MM.1S (cell line): ENCODE measurements around the gene MTSS2.

ENCODE experiments used
- DNase-seq: peaks from one replicate; pipeline ENCODE4 v3.0.0-alpha.2; 2015
- H2AFZ ChIP-seq: fragments of 300-600 bp; sonication (generic); 2 replicates; pipeline ENCODE4 v1.6.0; 2016; ENCODE audit warnings: antibody characterized with exemption, low read length
- H3F3A ChIP-seq: fragments of 300-600 bp; sonication (generic); 2 replicates; pipeline ENCODE4 v1.6.1; 2016; ENCODE audit warnings: mild to moderate bottlenecking, antibody characterized with exemption, low read length, moderate library complexity, mixed read lengths; ENCODE audit not compliant: insufficient read depth
- H3K27ac ChIP-seq: fragments of 300-600 bp; sonication (generic); 2 replicates; pipeline ENCODE4 v1.5.1; 2016; ENCODE audit warnings: mild to moderate bottlenecking, low read length
- H3K27me3 ChIP-seq: fragments of 300-600 bp; sonication (generic); replicated peaks from 2 replicates; pipeline ENCODE4 v1.6.0; 2016; ENCODE audit warnings: low read length; ENCODE audit not compliant: insufficient read depth
- H3K36me3 ChIP-seq: fragments of 300-600 bp; sonication (generic); replicated peaks from 2 replicates; pipeline ENCODE4 v1.6.1; 2016; ENCODE audit warnings: mild to moderate bottlenecking, low read length, mixed read lengths; ENCODE audit not compliant: insufficient read depth
- H3K4me1 ChIP-seq: fragments of 300-600 bp; sonication (generic); 2 replicates; pipeline ENCODE4 v1.6.1; 2016; ENCODE audit warnings: low read length, mixed read lengths
- H3K4me2 ChIP-seq: fragments of 300-600 bp; sonication (generic); 2 replicates; pipeline ENCODE4 v1.6.0; 2016; ENCODE audit warnings: low read depth, low read length
- H3K4me3 ChIP-seq: fragments of 300-600 bp; sonication (generic); 2 replicates; pipeline ENCODE4 v1.5.1; 2016; ENCODE audit warnings: low read length, mixed read lengths
- H3K79me2 ChIP-seq: fragments of 300-600 bp; sonication (generic); 2 replicates; pipeline ENCODE4 v1.6.1; 2016; ENCODE audit warnings: mixed run types, low read length, mixed read lengths
- H3K9ac ChIP-seq: fragments of 300-600 bp; sonication (generic); 2 replicates; pipeline ENCODE4 v1.6.1; 2016; ENCODE audit warnings: low read length, mixed read lengths
- H3K9me2 ChIP-seq: fragments of 300-600 bp; sonication (generic); replicated peaks from 2 replicates; pipeline ENCODE4 v1.6.1; 2016; ENCODE audit warnings: mild to moderate bottlenecking, low read length, mixed read lengths; ENCODE audit not compliant: insufficient read depth
- H3K9me3 ChIP-seq: fragments of 300-600 bp; sonication (generic); replicated peaks from 2 replicates; pipeline ENCODE4 v1.6.1; 2016; ENCODE audit warnings: mild to moderate bottlenecking, low read length, mixed read lengths; ENCODE audit not compliant: insufficient read depth
- H4K20me1 ChIP-seq: fragments of 300-600 bp; sonication (generic); 2 replicates; pipeline ENCODE4 v1.6.1; 2016; ENCODE audit warnings: mild to moderate bottlenecking, low read length, moderate library complexity, mixed read lengths; ENCODE audit not compliant: insufficient read depth
- EZH2 ChIP-seq: fragments of 300-600 bp; sonication (generic); optimal IDR thresholded peaks from 2 replicates; pipeline ENCODE3; 2017; ENCODE audit warnings: low read depth, mild to moderate bottlenecking, antibody characterized with exemption, low read length, mixed read lengths
- EZH2phosphoT487 ChIP-seq: fragments of 300-600 bp; sonication (generic); IDR thresholded peaks from 2 replicates; pipeline ENCODE4 v1.6.1; 2018; ENCODE audit warnings: antibody characterized with exemption, low read length
- TF ChIP-seq, protein P1 (sequence below): fragments of 300-600 bp; sonication (generic); IDR thresholded peaks from 2 replicates; pipeline ENCODE4 v1.5.1; 2016; ENCODE audit warnings: antibody characterized with exemption, low read length, mixed read lengths

The MTSS2 gene

GRCh38 chr16:70694868-70695218 is 9.0 kb upstream of the MTSS2 start:
- H3K4me3 ChIP-seq = no peak overlapping the region
- H3K4me2 ChIP-seq = no peak overlapping the region
- H3K9ac ChIP-seq = no peak overlapping the region
- no peak overlapping the region for H2AFZ ChIP-seq
- H3K9me3 ChIP-seq = no peaks in the 10 kb centered on the region
- H4K20me1 ChIP-seq = no peaks in the 10 kb centered on the region
- no peaks in the 10 kb centered on the region for H3F3A ChIP-seq
- no peaks in the 10 kb centered on the region for H3K4me1 ChIP-seq
- no peaks in the 10 kb centered on the region for H3K79me2 ChIP-seq
- TF ChIP-seq EZH2 (no peak), EZH2phosphoT487 (no peak)
- TF ChIP-seq, protein P1, sequence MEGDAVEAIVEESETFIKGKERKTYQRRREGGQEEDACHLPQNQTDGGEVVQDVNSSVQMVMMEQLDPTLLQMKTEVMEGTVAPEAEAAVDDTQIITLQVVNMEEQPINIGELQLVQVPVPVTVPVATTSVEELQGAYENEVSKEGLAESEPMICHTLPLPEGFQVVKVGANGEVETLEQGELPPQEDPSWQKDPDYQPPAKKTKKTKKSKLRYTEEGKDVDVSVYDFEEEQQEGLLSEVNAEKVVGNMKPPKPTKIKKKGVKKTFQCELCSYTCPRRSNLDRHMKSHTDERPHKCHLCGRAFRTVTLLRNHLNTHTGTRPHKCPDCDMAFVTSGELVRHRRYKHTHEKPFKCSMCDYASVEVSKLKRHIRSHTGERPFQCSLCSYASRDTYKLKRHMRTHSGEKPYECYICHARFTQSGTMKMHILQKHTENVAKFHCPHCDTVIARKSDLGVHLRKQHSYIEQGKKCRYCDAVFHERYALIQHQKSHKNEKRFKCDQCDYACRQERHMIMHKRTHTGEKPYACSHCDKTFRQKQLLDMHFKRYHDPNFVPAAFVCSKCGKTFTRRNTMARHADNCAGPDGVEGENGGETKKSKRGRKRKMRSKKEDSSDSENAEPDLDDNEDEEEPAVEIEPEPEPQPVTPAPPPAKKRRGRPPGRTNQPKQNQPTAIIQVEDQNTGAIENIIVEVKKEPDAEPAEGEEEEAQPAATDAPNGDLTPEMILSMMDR = no peak
- no peaks in the 10 kb centered on the region for H3K36me3 ChIP-seq
- H3K27ac ChIP-seq = no peak overlapping the region
- no peaks in the 10 kb centered on the region for H3K27me3 ChIP-seq
- H3K9me2 ChIP-seq = no peaks in the 10 kb centered on the region
- no peak for DNase-seq

DNA sequence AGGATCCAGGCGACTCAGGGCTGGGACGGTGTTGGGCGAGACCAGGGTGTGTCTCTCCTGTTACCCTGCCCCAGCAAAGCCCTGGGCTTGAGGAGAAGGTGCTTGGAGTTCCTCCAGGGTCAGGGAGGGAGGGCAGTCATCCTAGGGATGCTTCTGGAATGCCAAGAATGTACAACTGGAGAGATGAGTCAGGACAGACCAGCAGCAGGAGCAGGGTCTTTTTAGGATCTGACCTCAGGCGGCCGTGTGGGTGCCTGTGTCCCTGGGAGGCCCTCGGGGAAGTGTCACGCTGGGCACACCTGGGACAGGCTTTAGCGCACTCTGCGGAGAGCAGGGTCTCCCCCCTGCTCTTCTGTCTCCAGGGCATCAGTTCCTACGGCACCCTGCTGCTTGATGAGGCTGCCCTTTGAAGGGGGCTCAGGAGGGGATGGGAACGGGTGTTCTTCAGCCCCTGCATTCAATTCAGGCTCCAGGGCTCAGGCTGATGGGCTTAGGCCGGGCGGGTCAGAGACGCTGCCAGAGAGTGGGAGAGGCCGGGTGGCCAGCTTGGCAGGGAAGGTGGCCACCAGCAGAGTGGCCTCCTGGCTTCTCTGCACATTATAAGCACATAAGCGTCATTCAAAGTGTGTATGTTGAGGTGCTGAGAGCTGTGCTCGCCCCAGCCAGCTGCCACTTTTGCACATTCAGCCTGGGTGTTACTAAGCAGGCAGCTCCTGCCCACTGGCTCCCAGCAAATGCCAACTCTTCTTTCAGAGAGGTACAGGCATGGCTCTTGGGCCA is 8.4 kb upstream of the MTSS2 start:
- Histone ChIP-seq H3K4me1 (no peaks in the 10 kb centered on the region), H3K27ac (no peak overlapping the region), H3F3A (no peaks in the 10 kb centered on the region), H3K9ac (no peak overlapping the region), H3K4me2 (no peak overlapping the region), H3K36me3 (no peaks in the 10 kb centered on the region), H3K79me2 (no peaks in the 10 kb centered on the region), H3K27me3 (no peaks in the 10 kb centered on the region), H3K9me2 (no peaks in the 10 kb centered on the region), H3K4me3 (no peak overlapping the region), H3K9me3 (no peaks in the 10 kb centered on the region), H2AFZ (no peak overlapping the region), H4K20me1 (no peaks in the 10 kb centered on the region)
- no peak for DNase-seq
- TF ChIP-seq, protein P1 = no peak
- TF ChIP-seq EZH2phosphoT487 = no peak
- no peak for TF ChIP-seq EZH2

DNA sequence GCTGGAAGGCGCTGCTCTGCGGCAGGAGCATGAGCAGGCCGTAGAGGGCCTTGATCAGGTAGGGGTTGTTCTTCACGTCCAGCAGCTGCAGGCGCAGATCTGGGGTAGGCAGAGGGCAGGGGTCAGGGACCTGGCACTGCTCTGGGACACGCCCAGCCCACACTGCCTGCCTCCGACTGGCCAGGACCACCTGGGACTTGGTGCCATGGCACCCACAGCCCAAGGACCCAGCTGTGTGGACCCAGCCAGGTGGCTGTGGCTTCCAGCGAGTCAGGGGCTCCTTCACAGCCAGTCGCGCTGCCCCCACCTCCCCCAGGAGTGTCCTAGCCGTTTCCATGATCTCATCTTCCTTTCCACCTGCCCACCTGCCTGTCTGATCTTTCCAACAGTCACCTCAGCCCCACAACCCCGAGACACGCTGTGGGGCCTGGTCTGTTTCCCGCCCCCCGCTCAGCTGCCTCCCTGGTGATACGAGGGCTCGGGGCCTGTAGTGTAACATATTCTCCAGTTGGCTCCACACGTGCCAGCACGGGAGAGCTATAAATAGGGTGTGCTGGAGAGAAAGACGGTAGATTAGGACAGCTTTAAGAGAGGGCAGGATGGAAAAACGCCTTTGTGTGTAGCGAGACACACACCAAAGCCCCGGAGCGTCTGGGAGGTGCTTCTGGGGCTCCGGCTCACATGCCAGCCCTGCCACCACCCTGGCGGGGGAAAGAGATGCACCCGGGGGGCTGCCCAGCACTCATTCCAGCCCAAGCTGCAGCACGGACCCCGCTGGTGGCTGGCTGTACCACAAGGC is 7.2 kb upstream of the MTSS2 start:
- Histone ChIP-seq H3K9ac (no peak overlapping the region), H3K9me3 (no peaks in the 10 kb centered on the region), H3K4me1 (no peaks in the 10 kb centered on the region), H3F3A (no peaks in the 10 kb centered on the region), H3K36me3 (no peaks in the 10 kb centered on the region), H2AFZ (no peak overlapping the region), H4K20me1 (no peaks in the 10 kb centered on the region), H3K79me2 (no peaks in the 10 kb centered on the region), H3K9me2 (no peaks in the 10 kb centered on the region), H3K27ac (no peak overlapping the region), H3K4me3 (no peak overlapping the region), H3K27me3 (no peaks in the 10 kb centered on the region), H3K4me2 (no peak overlapping the region)
- no peak for TF ChIP-seq EZH2
- no peak for TF ChIP-seq EZH2phosphoT487
- TF ChIP-seq, protein P1 = no peak
- no peak for DNase-seq
